Peyer's patch (tissue), 4 donors: ENCODE results near the gene ARHGEF1.

Experiments used
- CTCF ChIP-seq, 6 experiments: fragments of 450-650 bp in 4 of 6; fragments of 200-600 bp in 2 of 6; sonication (generic) in 1 of 6; IDR thresholded peaks; one replicate each; pipeline ENCODE4 v1.5.1; 2017 to 2019; ENCODE audit warnings: antibody characterized with exemption in 6 of 6, mild to moderate bottlenecking in 3 of 6, moderate library complexity in 1 of 6
- POLR2A ChIP-seq, 2 donors: fragments of 450-650 bp; IDR thresholded peaks; one replicate each; pipeline ENCODE4 v1.5.1; 2017; ENCODE audit warnings: antibody characterized with exemption in 2 of 2, mild to moderate bottlenecking in 2 of 2, moderate library complexity in 2 of 2

DNA sequence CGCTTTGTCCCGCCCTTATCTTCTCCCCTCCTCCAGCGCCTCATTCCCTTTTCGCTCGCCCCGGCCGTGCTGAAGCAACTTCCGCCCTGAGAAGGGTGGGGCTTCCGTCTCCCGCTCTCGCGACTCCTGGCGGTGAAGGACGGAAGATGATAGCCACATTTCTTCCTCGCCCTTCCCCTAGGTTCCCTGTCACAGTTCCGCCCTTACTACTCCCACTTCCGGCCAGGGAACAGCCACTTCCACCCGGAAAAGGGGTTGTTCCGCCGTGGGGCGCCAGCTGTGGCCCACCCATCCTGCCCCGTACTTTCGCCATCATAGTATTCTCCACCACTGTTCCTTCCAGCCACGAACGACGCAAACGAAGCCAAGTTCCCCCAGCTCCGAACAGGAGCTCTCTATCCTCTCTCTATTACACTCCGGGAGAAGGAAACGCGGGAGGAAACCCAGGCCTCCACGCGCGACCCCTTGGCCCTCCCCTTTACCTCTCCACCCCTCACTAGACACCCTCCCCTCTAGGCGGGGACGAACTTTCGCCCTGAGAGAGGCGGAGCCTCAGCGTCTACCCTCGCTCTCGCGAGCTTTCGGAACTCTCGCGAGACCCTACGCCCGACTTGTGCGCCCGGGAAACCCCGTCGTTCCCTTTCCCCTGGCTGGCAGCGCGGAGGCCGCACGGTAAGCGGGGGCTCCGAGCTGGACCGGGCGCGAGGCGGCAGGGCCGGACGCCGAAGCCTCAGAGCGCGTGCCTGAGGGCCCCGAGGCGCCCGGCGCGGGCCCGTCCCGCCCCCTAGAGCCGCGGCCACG, 23.2 kb upstream of the ARHGEF1 start, which contains the start of gene RPS19:
- TF ChIP-seq CTCF (IDR thresholded peaks at IDR 0.05) (peak; percentile 75 to 91 (median 83)), POLR2A (IDR thresholded peaks at IDR 0.05) (peak; percentile 59 to 65)
